WTC11 (cell line): Measurements from ENCODE around the gene MYOZ1. TPM values are rescaled to one million over a fixed set of nuclear protein-coding genes. Genes with fewer than 3 reads are reported as not detected.
"Not testable (repeated sequence)": the region's sequence is repeated elsewhere in the genome, so short reads cannot be mapped to it uniquely, and the experiment has no call there.

Experiments used
- ATAC-seq: fragments of 200-7000 bp; cut with Tn5 transposase; 2 replicates; pipeline ENCODE4 v1.10.0; 2021; ENCODE audit warnings: mild to moderate bottlenecking, moderate library complexity
- CTCF ChIA-PET: fragments of 300-600 bp; sonication (Branson Sonifier 250); formaldehyde crosslinking; loops from one replicate; lab custom pipeline; 2021; ENCODE audit warnings: antibody characterized with exemption; lab: Charles Lee
- POLR2A ChIA-PET: fragments of 350-600 bp; sonication (Branson Sonifier 250); formaldehyde crosslinking; loops from one replicate; lab custom pipeline; 2021; ENCODE audit warnings: antibody characterized with exemption; lab: Charles Lee
- DNase-seq: peaks from one replicate; pipeline ENCODE4 v3.0.0; 2021; ENCODE audit warnings: low spot score
- H3K27ac Mint-ChIP-seq: 2 replicates; pipeline ENCODE4 v1.8.0; 2021; ENCODE audit warnings: mixed read lengths
- H3K27me3 Mint-ChIP-seq: 2 replicates; pipeline ENCODE4 v1.8.0; 2021; ENCODE audit warnings: low read depth, mild to moderate bottlenecking, moderate library complexity, mixed read lengths
- H3K36me3 Mint-ChIP-seq: 2 replicates; pipeline ENCODE4 v1.8.0; 2021; ENCODE audit warnings: mixed read lengths
- H3K4me1 Mint-ChIP-seq: 2 replicates; pipeline ENCODE4 v1.8.0; 2022; ENCODE audit warnings: mixed read lengths
- H3K4me3 Mint-ChIP-seq: 2 replicates; pipeline ENCODE4 v1.8.0; 2021; ENCODE audit warnings: mild to moderate bottlenecking, moderate library complexity, mixed read lengths
- H3K9me3 Mint-ChIP-seq: 2 replicates; pipeline ENCODE4 v1.8.0; 2021; ENCODE audit warnings: mixed read lengths
- CBFB ChIP-seq: sonication (generic); formaldehyde crosslinking; IDR thresholded peaks from 2 replicates; pipeline ENCODE4 v1.8.1; 2022; ENCODE audit warnings: mild to moderate bottlenecking, low read depth, missing genetic modification reagents
- ETV6 ChIP-seq: sonication (generic); formaldehyde crosslinking; IDR thresholded peaks from 2 replicates; pipeline ENCODE4 v1.8.1; 2022; ENCODE audit warnings: mild to moderate bottlenecking, missing genetic modification reagents
- FOXJ3 ChIP-seq: sonication (generic); formaldehyde crosslinking; IDR thresholded peaks from 2 replicates; pipeline ENCODE4 v1.9.0; 2021; ENCODE audit warnings: missing genetic modification reagents, mild to moderate bottlenecking, borderline replicate concordance
- GABPB1 ChIP-seq: sonication (generic); formaldehyde crosslinking; IDR thresholded peaks from 2 replicates; pipeline ENCODE4 v1.8.1; 2023; ENCODE audit warnings: mild to moderate bottlenecking, missing genetic modification reagents
- HMGA2 ChIP-seq: fragments of 250-450 bp; sonication (Bioruptor Pico); IDR thresholded peaks from 2 replicates; pipeline ENCODE4 v1.4.0; 2021; ENCODE audit warnings: mild to moderate bottlenecking, moderate library complexity
- IRF2 ChIP-seq: sonication (generic); formaldehyde crosslinking; IDR thresholded peaks from 2 replicates; pipeline ENCODE4 v1.8.0; 2022; ENCODE audit warnings: low read depth, missing genetic modification reagents, borderline replicate concordance
- JAZF1 ChIP-seq: fragments of 250-450 bp; sonication (Bioruptor Pico); IDR thresholded peaks from 2 replicates; pipeline ENCODE4 v1.9.0; 2021; ENCODE audit warnings: moderate library complexity, mild to moderate bottlenecking, inconsistent platforms
- NFATC4 ChIP-seq: fragments of 250-450 bp; sonication (Bioruptor Pico); IDR thresholded peaks from 2 replicates; pipeline ENCODE4 v1.9.0; 2021; ENCODE audit warnings: mild to moderate bottlenecking
- NR1H2 ChIP-seq: sonication (generic); formaldehyde crosslinking; IDR thresholded peaks from 2 replicates; pipeline ENCODE4 v1.9.0; 2021; ENCODE audit warnings: mild to moderate bottlenecking, moderate library complexity, missing genetic modification reagents
- SMAD4 ChIP-seq: sonication (generic); formaldehyde crosslinking; IDR thresholded peaks from 2 replicates; pipeline ENCODE4 v1.8.0; 2022; ENCODE audit warnings: mild to moderate bottlenecking, missing genetic modification reagents
- TP53 ChIP-seq: sonication (generic); formaldehyde crosslinking; IDR thresholded peaks from 2 replicates; pipeline ENCODE4 v1.8.1; 2023; ENCODE audit warnings: mild to moderate bottlenecking, missing genetic modification reagents
- ZNF263 ChIP-seq: sonication (generic); formaldehyde crosslinking; IDR thresholded peaks from 2 replicates; pipeline ENCODE4 v1.8.1; 2022; ENCODE audit warnings: low read depth, mild to moderate bottlenecking, moderate library complexity, missing genetic modification reagents
- ZNF396 ChIP-seq: fragments of 250-450 bp; sonication (Bioruptor Pico); IDR thresholded peaks from 2 replicates; pipeline ENCODE4 v1.8.0; 2021; ENCODE audit warnings: mild to moderate bottlenecking, moderate library complexity, borderline replicate concordance
- ZNF416 ChIP-seq: fragments of 250-450 bp; sonication (Bioruptor Pico); IDR thresholded peaks from 2 replicates; pipeline ENCODE4 v1.9.0; 2021; ENCODE audit warnings: mild to moderate bottlenecking, inconsistent platforms
- ZNF423 ChIP-seq: fragments of 250-450 bp; sonication (Bioruptor Pico); IDR thresholded peaks from 2 replicates; pipeline ENCODE4 v2.1.2; 2022; ENCODE audit warnings: mild to moderate bottlenecking, moderate library complexity
- total RNA-seq: library from RNA; stranded (reverse); gene quantifications from 3 replicates; pipeline ENCODE4 v1.2.3, GENCODE V29; 2021
- TF ChIP-seq, protein P1 (sequence below): fragments of 250-450 bp; sonication (Bioruptor Pico); IDR thresholded peaks from 2 replicates; pipeline ENCODE4 v1.9.0; 2021; ENCODE audit warnings: mild to moderate bottlenecking, borderline replicate concordance

Gene MYOZ1
- total RNA-seq, 1 experiment from 2014 or later: 3.0 TPM

DNA sequence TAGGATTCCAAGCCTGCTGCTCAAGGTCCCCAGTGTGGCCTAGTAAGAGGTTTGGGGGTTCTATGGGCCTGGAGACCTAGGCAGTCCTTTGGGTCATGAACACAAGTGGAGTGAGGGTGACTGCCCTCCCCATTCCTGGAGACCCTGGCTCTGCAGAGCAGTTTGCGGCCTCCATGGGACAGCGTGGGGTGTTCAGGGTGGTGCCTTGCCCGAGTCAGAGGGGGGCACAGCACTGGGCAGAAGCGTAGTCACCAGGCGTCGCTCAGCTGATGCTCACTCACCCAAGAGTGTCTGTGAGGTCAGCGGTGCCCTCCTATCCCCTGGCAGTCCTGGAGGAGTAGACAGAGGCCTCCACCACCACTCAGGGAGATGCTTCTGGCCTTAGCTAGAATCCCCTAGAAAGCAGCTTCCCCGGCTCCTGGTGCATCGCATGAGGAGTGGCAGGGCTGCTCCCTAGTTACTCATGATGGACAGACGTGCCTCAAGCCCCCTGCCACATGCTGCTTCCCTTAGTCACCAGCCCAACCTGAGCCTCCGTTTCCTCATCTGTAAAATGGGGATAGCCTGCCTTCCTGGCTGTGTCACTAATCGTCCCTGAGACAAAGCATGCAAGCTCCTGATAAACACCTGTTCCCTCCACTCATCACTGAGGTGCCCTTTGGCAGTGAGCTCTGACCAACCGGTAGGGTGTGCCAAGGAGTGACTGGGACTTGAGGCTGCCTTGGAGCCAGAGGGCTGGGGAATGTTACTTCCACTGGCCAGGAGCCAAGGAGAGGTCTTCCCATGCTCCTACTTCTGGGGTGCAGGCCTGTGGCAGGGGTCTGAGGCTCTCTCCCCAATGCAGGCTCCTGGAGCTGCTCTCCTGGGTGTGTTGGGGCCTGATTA lies 23.1 kb upstream of the MYOZ1 start:
- H3K36me3 Mint-ChIP-seq, H3K27ac Mint-ChIP-seq, H3K9me3 Mint-ChIP-seq, POLR2A ChIA-PET, ATAC-seq, DNase-seq, H3K4me1 Mint-ChIP-seq, H3K4me3 Mint-ChIP-seq: not testable (repeated sequence)
- CTCF ChIA-PET: interaction anchor here (0.6 to 0.7 kb wide), 2 partner anchors 65 to 99 kb away, joined by 3 read pairs; no protein-coding TSS in a partner anchor
- H3K27me3 Mint-ChIP-seq: peaks cover 26% of the 10 kb centered on the region

DNA sequence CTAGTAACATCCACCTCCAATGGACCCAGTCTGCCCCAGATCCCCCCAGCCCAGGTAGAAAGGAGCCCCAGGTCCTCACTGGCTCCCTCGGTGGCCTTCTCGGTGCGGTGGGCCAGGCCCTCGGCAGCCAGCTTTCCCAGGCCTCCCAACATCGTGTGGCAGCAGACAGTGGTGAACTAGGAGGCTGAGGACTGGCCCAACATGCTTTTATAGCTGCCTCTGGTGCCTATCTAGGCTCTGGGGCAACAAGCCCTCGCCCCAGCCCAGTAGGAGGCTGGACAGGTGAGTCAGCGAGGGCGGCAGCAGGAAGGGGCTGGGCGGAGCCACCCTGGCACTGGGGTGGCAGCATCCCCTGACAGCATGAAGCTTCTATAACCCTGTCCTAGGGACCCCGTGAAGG lies 22.3 kb upstream of the MYOZ1 start:
- DNase-seq, H3K9me3 Mint-ChIP-seq, H3K36me3 Mint-ChIP-seq, ATAC-seq, H3K27ac Mint-ChIP-seq, CTCF ChIA-PET, POLR2A ChIA-PET, H3K4me3 Mint-ChIP-seq, H3K4me1 Mint-ChIP-seq: not testable (repeated sequence)
- peaks cover 27% of the 10 kb centered on the region for H3K27me3 Mint-ChIP-seq

DNA sequence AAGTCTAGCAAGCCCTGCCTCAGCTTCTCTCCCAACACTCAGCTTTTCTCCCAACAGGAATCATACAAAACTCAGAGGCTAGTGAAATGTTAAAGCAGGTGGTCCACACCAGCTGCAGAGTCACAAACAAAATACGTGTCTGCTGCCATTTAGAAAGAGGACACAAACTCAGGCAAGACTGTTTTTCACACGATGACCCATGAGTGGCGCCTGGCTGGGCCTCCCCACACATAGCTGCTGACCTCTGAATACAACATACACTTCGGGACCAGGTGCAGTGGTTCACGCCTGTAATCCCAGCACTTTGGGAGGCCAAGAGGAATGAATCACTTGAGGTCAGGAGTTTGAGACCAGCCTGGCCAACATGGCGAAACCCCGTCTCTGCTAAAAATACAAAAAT lies 21.4 kb upstream of the MYOZ1 start:
- CTCF ChIA-PET, ATAC-seq, H3K27ac Mint-ChIP-seq, H3K36me3 Mint-ChIP-seq, H3K4me1 Mint-ChIP-seq, H3K4me3 Mint-ChIP-seq, H3K9me3 Mint-ChIP-seq, DNase-seq, POLR2A ChIA-PET: not testable (repeated sequence)
- H3K27me3 Mint-ChIP-seq: peaks cover 24% of the 10 kb centered on the region

DNA sequence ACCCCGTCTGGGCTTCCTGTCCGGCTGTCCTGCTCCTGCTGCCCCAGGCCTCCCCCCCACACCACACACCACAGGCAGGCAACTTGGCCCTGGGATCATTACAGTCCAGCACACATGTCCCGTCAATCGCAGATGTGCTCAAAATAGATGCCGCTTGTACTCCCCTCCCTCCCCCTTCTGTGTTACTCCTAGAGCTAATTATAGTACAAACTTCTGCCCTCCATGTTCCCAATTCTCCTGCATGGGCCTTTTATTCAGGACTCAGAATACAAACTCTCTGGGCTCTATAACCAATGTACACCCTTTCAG lies 14.7 kb upstream of the MYOZ1 start, which contains the start of gene SYNPO2L:
TSS of gene SYNPO2L (minus strand) at position 40 of the 309 bp plus-strand sequence. CDS start 107 bp downstream, outside the sequence.
- Mint-ChIP-seq H3K27ac (no peak within 1 kb of the TSS), H3K4me3 (no peak within 1 kb of the TSS)

DNA sequence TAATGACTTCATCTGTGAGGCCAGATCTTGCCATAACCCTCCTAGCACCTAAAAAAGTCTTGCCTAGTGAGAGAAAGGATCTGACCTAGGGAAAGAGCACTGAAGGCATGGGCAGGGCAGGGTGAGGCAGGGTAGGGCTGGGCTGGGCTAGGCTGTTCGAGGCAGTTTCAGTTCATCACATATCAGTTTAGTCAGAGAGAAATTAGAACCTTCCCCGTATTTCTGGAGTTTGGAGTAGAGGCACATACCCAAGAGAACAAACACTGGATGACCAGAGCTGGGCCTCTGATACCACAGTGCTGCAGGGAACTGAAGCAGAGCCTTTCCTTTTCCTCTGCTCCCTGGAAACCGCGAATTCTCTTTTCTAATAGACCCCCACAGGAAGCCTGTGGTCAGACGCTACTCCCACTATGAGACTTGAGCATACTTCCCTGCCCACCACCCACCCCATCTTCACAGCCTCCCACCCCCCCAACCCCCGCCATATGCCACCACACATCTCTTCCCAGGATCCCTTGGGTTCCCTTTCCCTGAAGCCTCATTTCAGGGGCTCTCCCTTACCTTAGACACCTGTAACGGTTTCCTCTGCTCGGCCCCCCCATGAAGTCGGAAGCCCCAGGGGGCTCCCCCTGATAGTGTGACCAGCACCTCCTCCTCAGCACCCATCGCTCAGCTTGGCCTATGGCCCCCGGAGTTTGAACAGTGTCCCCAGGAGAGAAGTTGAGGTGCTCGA lies 14.1 kb upstream of the MYOZ1 start:
- ChIA-PET POLR2A (interaction anchor here (0.6 kb wide), 1 partner anchor 132 kb away, joined by 3 read pairs; no protein-coding TSS in a partner anchor), CTCF (no interaction called here)
- TF ChIP-seq ZNF416 (CRISPR knock-in tag): no peak
- peaks cover 7% of the 10 kb centered on the region; the same call in 1 of the 2 replicates for H3K27me3 Mint-ChIP-seq
- DNase-seq (no peak), ATAC-seq (no peak)
- no peak overlapping the region for H3K4me3 Mint-ChIP-seq
- H3K27ac Mint-ChIP-seq: no peak overlapping the region
- no peaks in the 10 kb centered on the region for H3K9me3 Mint-ChIP-seq
- no peaks in the 10 kb centered on the region for H3K4me1 Mint-ChIP-seq
- H3K36me3 Mint-ChIP-seq: no peaks in the 10 kb centered on the region

More for the DNA sequence above, 14.7 kb upstream of the MYOZ1 start, which contains the start of gene SYNPO2L:
- CTCF ChIA-PET: no interaction called here
- Mint-ChIP-seq H3K27me3 (peaks cover 7% of the 10 kb centered on the region; the same call in 1 of the 2 replicates), H3K4me1 (peaks cover under 1% of the 10 kb centered on the region; the same call in 1 of the 2 replicates), H3K9me3 (no peaks in the 10 kb centered on the region), H3K36me3 (no peaks in the 10 kb centered on the region)
- POLR2A ChIA-PET: interaction anchor here (0.6 kb wide), 1 partner anchor 132 kb away, joined by 3 read pairs; no protein-coding TSS in a partner anchor
- DNase-seq (no peak), ATAC-seq (no peak)
- TF ChIP-seq ETV6 (CRISPR knock-in tag) (no peak), IRF2 (CRISPR knock-in tag) (no peak)

DNA sequence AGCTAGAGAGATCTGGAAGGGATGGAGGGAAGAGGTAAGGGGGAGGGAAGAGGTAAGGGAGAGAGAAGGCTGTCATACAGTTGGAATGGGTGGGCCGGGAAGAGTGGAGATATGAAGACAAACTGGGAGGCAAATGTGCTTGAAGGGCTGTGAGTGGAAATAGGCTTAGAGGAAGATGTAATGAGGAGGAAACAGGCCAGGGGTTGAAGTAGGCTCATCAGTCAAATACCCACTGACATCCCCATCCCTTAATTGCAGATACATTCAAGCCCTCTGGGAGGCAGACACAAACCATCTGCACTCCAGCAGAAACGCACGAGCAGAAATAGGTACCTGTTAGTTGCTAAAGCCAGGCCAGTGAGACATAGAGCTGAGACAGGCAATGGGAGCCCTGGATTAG lies 12.4 kb upstream of the MYOZ1 start:
- no peak overlapping the region for H3K4me3 Mint-ChIP-seq
- H3K27me3 Mint-ChIP-seq: peaks cover 2% of the 10 kb centered on the region; the same call in 1 of the 2 replicates
- CTCF ChIA-PET: interaction anchor here (0.5 kb wide), 1 partner anchor 118 kb away, joined by 3 read pairs; a partner anchor contains a TSS
- H3K36me3 Mint-ChIP-seq: no peaks in the 10 kb centered on the region
- ATAC-seq: peak; percentile 58
- H3K9me3 Mint-ChIP-seq: no peaks in the 10 kb centered on the region
- peaks cover 3% of the 10 kb centered on the region; the same call in 1 of the 2 replicates for H3K4me1 Mint-ChIP-seq
- H3K27ac Mint-ChIP-seq: no peak overlapping the region; the same call in 1 of the 2 replicates
- DNase-seq: no peak
- POLR2A ChIA-PET: no interaction called here
- TF ChIP-seq TP53 (CRISPR knock-in tag) (no peak), NFATC4 (no peak), ZNF423 (CRISPR knock-in tag) (no peak), ETV6 (CRISPR knock-in tag) (no peak), ZNF396 (CRISPR knock-in tag) (no peak), IRF2 (CRISPR knock-in tag) (no peak), NR1H2 (CRISPR knock-in tag) (no peak), HMGA2 (no peak), CBFB (CRISPR knock-in tag) (no peak), JAZF1 (CRISPR knock-in tag) (no peak), SMAD4 (no peak), GABPB1 (no peak), ZNF263 (CRISPR knock-in tag) (no peak), FOXJ3 (CRISPR knock-in tag) (no peak)
- TF ChIP-seq, protein P1, sequence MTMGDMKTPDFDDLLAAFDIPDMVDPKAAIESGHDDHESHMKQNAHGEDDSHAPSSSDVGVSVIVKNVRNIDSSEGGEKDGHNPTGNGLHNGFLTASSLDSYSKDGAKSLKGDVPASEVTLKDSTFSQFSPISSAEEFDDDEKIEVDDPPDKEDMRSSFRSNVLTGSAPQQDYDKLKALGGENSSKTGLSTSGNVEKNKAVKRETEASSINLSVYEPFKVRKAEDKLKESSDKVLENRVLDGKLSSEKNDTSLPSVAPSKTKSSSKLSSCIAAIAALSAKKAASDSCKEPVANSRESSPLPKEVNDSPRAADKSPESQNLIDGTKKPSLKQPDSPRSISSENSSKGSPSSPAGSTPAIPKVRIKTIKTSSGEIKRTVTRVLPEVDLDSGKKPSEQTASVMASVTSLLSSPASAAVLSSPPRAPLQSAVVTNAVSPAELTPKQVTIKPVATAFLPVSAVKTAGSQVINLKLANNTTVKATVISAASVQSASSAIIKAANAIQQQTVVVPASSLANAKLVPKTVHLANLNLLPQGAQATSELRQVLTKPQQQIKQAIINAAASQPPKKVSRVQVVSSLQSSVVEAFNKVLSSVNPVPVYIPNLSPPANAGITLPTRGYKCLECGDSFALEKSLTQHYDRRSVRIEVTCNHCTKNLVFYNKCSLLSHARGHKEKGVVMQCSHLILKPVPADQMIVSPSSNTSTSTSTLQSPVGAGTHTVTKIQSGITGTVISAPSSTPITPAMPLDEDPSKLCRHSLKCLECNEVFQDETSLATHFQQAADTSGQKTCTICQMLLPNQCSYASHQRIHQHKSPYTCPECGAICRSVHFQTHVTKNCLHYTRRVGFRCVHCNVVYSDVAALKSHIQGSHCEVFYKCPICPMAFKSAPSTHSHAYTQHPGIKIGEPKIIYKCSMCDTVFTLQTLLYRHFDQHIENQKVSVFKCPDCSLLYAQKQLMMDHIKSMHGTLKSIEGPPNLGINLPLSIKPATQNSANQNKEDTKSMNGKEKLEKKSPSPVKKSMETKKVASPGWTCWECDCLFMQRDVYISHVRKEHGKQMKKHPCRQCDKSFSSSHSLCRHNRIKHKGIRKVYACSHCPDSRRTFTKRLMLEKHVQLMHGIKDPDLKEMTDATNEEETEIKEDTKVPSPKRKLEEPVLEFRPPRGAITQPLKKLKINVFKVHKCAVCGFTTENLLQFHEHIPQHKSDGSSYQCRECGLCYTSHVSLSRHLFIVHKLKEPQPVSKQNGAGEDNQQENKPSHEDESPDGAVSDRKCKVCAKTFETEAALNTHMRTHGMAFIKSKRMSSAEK (CRISPR knock-in tag): no peak
